ENCODE data around the gene NPBWR2. TPM values are rescaled to one million over a fixed set of nuclear protein-coding genes. Genes with fewer than 3 reads are reported as not detected.
A peak's percentile ranks its signal among the peaks of the same experiment; 100 is the strongest.

Gene NPBWR2
- total RNA-seq, 1 donor from 2014 or later = not detected

DNA sequence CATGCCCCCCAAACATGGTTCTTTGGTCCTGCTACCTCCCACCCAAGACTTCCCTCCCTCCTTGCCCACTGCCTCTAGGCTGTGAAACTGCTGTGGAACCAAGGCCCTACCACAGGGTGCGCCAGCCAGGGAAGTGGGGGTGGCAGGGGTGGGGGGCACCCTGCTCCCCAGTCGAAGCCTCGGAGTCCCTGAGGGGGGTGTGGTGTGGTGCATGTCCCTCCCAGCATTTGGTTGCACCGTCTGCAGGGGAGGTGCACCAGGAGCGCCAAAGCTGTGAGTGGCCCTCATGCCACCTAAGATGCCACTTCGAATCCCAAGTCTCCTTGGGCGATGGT is 29.9 kb downstream of the NPBWR2 start:
- TF ChIP-seq, protein P1, sequence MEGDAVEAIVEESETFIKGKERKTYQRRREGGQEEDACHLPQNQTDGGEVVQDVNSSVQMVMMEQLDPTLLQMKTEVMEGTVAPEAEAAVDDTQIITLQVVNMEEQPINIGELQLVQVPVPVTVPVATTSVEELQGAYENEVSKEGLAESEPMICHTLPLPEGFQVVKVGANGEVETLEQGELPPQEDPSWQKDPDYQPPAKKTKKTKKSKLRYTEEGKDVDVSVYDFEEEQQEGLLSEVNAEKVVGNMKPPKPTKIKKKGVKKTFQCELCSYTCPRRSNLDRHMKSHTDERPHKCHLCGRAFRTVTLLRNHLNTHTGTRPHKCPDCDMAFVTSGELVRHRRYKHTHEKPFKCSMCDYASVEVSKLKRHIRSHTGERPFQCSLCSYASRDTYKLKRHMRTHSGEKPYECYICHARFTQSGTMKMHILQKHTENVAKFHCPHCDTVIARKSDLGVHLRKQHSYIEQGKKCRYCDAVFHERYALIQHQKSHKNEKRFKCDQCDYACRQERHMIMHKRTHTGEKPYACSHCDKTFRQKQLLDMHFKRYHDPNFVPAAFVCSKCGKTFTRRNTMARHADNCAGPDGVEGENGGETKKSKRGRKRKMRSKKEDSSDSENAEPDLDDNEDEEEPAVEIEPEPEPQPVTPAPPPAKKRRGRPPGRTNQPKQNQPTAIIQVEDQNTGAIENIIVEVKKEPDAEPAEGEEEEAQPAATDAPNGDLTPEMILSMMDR (IDR thresholded peaks at IDR 0.05) = no peak
- Histone ChIP-seq H3K4me1 (peaks cover 17% of the 10 kb centered on the region), H3K4me3 (peak overlapping the region; percentile 71), H3K27ac (peak overlapping the region; percentile 83), H3K36me3 (peaks cover 15% of the 10 kb centered on the region), H3K9me3 (no peaks in the 10 kb centered on the region), H3K27me3 (no peaks in the 10 kb centered on the region)
- ATAC-seq = no peak
- no peak for DNase-seq
- intact Hi-C loops (cut with DNase I) = no loop called here

DNA sequence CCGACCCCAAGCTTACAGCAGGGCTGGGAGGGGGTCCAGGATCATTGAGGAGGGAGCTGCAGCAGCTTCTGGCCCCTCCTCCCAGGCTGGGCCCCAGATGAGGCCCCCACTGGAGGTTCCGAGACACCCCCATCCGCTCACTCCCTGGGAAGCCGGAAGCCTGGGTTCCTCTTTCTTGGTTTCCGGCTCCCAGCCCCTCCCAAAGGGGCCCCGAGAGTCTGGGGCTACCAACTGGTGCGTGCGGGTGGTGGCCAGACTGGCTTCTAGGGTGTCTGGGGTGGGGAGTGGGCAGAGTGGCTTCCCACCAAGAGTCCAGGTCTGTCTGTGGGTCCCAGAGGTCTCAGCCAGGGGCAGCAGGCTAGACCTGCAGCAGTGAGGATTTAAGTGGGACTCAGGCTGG is 30.3 kb downstream of the NPBWR2 start:
- Histone ChIP-seq H3K4me3 (peak overlapping the region; percentile 71), H3K27me3 (no peaks in the 10 kb centered on the region), H3K36me3 (peaks cover 15% of the 10 kb centered on the region), H3K4me1 (peaks cover 17% of the 10 kb centered on the region), H3K27ac (peak overlapping the region; percentile 83), H3K9me3 (no peaks in the 10 kb centered on the region)
- TF ChIP-seq, protein P1 (IDR thresholded peaks at IDR 0.05) = no peak
- ATAC-seq (peak; percentile 30), DNase-seq (no peak)
- intact Hi-C loops (cut with DNase I) = no loop called here

DNA sequence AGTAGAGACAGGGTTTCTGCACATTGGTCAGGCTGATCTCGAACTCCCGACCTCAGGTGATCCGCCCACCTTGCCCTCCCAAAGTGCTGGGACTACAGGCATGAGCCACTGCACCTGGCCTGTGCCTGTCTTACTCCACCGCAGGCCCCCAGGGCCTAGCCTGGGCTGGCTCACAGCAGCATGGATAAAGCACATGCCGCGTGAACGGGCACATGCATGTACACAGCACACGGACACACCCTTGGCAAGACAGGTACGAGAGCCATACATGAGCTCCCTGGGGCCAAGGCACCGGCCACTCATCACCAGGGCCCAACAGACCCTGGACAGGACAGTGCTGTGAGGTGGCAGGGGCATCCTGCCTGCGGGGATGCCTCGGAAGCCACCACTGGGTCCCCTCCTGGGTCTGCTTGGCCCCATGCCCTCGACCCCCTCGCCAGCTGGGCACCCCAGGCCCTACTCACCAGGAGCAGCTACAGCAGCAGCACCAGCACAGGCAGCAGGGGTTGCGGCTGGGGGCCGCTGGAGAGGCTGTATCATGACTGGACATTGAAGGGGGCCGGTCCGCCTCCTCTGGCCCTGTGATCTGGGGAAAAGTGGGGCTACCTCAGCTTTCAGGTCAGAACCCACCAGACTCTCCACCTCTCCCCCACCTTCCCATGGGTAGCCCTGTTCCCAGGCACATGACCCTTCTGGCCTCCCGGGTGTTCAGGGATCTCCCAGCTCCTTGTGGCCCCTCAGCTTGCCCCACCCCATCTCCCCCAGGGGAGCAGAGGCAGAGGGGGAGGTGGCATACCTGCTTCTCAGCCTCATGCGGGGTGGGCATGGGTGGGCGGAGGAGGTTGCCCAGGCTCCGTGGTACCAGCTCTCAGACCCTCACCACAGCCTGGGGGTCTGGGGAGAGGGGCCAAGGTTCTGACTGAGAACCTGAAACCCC is 31.0 kb downstream of the NPBWR2 start:
- peak overlapping the region; percentile 71 for H3K4me3 ChIP-seq
- peak overlapping the region; percentile 83 for H3K27ac ChIP-seq
- no peaks in the 10 kb centered on the region for H3K27me3 ChIP-seq
- H3K4me1 ChIP-seq = peaks cover 17% of the 10 kb centered on the region
- TF ChIP-seq, protein P1 (IDR thresholded peaks at IDR 0.05) = no peak
- H3K36me3 ChIP-seq = peaks cover 15% of the 10 kb centered on the region
- DNase-seq (no peak), ATAC-seq (no peak)
- intact Hi-C loops (cut with DNase I) = no loop called here
- no peaks in the 10 kb centered on the region for H3K9me3 ChIP-seq

DNA sequence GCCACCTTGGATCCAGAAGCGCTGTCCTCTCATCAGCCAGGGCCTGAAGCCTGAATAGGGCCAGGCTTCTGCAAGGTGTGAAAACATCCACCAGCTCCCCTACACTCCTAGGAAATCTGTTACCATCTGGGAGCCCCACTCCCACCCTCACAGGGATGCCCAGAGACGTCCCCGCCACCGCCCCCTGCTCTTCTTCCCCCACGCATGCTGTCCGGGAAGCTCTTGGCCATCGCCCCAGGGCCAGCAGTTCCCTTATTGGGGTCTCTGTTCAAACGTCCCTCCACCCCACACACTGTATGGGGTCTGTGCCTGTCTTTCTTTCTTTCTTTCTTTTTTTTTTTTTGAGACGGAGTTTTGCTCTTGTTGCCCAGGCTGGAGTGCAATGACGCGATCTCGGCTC is 31.8 kb downstream of the NPBWR2 start:
- Histone ChIP-seq H3K4me3 (no peak overlapping the region), H3K36me3 (peaks cover 15% of the 10 kb centered on the region), H3K27me3 (no peaks in the 10 kb centered on the region), H3K4me1 (peaks cover 17% of the 10 kb centered on the region), H3K9me3 (no peaks in the 10 kb centered on the region), H3K27ac (no peak overlapping the region)
- ATAC-seq (no peak), DNase-seq (no peak)
- intact Hi-C loops (cut with DNase I) = no loop called here
- TF ChIP-seq, protein P1 (IDR thresholded peaks at IDR 0.05) = no peak

DNA sequence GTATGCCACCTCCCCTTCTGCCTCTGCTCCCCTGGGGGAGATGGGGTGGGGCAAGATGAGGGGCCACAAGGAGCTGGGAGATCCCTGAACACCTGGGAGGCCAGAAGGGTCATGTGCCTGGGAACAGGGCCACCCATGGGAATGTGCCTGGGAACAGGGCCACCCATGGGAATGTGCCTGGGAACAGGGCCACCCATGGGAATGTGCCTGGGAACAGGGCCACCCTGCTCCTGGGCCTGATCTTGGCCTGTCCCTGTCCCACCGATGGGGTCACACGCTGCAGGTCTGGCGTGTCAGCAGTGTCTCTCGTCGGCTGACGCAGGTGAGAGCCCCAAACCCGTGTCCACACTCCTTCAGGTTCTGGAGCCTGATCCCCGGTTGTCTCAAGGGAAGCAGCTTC is 32.4 kb downstream of the NPBWR2 start:
- ATAC-seq (no peak), DNase-seq (no peak)
- H3K4me3 ChIP-seq = no peak overlapping the region
- no peaks in the 10 kb centered on the region for H3K9me3 ChIP-seq
- TF ChIP-seq, protein P1 (IDR thresholded peaks at IDR 0.05) = no peak
- H3K36me3 ChIP-seq = peaks cover 15% of the 10 kb centered on the region
- H3K27ac ChIP-seq = no peak overlapping the region
- H3K27me3 ChIP-seq = no peaks in the 10 kb centered on the region
- intact Hi-C loops (cut with DNase I) = no loop called here
- H3K4me1 ChIP-seq = peaks cover 17% of the 10 kb centered on the region

Data from upper lobe of right lung (tissue), 1 donor.